K562 (cell line): ENCODE results near the gene KLHDC10. TPM values are rescaled to one million over a fixed set of nuclear protein-coding genes. Genes with fewer than 3 reads are reported as not detected.

ENCODE experiments used
- ARNT ChIP-seq, 2 experiments: fragments of 450-650 bp; IDR thresholded peaks; 2 replicates each; pipeline ENCODE4 v1.6.1; 2016; ENCODE audit warnings: mild to moderate bottlenecking in 1 of 2
- ASH1L ChIP-seq: fragments of 450-650 bp; IDR thresholded peaks from 2 replicates; pipeline ENCODE4 v1.6.1; 2018; ENCODE audit warnings: borderline replicate concordance, mild to moderate bottlenecking, low read depth; ENCODE audit not compliant: partially characterized antibody
- CEBPZ ChIP-seq: fragments of 150-350 bp; IDR thresholded peaks from 2 replicates; pipeline ENCODE4 v1.6.1; 2014; ENCODE audit warnings: low read depth, mild to moderate bottlenecking, low read length, borderline replicate concordance
- KLF10 ChIP-seq: fragments of 250-450 bp; sonication (Bioruptor Pico); IDR thresholded peaks from 2 replicates; pipeline ENCODE4 v1.6.1; 2021; ENCODE audit warnings: matching md5 sums
- MNT ChIP-seq, 2 experiments: fragments of 450-650 bp; conservative IDR thresholded peaks; 2 replicates each; pipeline ENCODE4 v1.6.1; 2017; ENCODE audit warnings: mild to moderate bottlenecking in 2 of 2, moderate library complexity in 2 of 2
- PCBP1 ChIP-seq: fragments of 200-400 bp; formaldehyde crosslinking; IDR thresholded peaks from 2 replicates; pipeline ENCODE4 v1.6.1; 2018; ENCODE audit warnings: mild to moderate bottlenecking, low read depth, low read length; ENCODE audit not compliant: poor library complexity, severe bottlenecking
- PKNOX1 ChIP-seq: fragments of 450-650 bp; IDR thresholded peaks from 2 replicates; pipeline ENCODE4 v1.6.1; 2016
- STAG1 ChIP-seq: sonication (generic); formaldehyde crosslinking; IDR thresholded peaks from 2 replicates; pipeline ENCODE4 v1.5.0; 2020; ENCODE audit warnings: missing genetic modification reagents, borderline replicate concordance
- TAF7 ChIP-seq: fragments of 450-650 bp; IDR thresholded peaks from 2 replicates; pipeline ENCODE4 v1.6.1; 2016; ENCODE audit warnings: missing genetic modification characterization, missing compliant biosample characterization
- ZBTB34 ChIP-seq: fragments of 250-450 bp; sonication (Bioruptor Pico); IDR thresholded peaks from 2 replicates; pipeline ENCODE4 v1.8.0; 2021; ENCODE audit warnings: mild to moderate bottlenecking, moderate library complexity
- ZNF121 ChIP-seq: sonication (generic); formaldehyde crosslinking; conservative IDR thresholded peaks from 2 replicates; pipeline ENCODE4 v1.8.0; 2022; ENCODE audit warnings: missing genetic modification reagents
- ZNF561 ChIP-seq: fragments of 450-650 bp; formaldehyde crosslinking; conservative IDR thresholded peaks from 2 replicates; pipeline ENCODE4 v1.4.0; 2020; ENCODE audit warnings: mild to moderate bottlenecking, moderate library complexity
- ZNF830 ChIP-seq: fragments of 250-450 bp; sonication (Bioruptor Pico); IDR thresholded peaks from 2 replicates; pipeline ENCODE4 v1.5.0; 2021; ENCODE audit warnings: mild to moderate bottlenecking
- polyA plus RNA-seq, 8 experiments: library from polyadenylated mRNA; depleted of rRNA in 4 of 8; stranded (reverse) in 5 of 8; unstranded in 3 of 8; fragments of >200 nt; fragmentation: Nextera tagmentation in 2 of 8; fragmentation: Illumina TruSeq in 1 of 8; extraction: Ambion mirVana in 2 of 8; extraction: Trizol in 1 of 8; gene quantifications; 2 replicates each; pipeline versions ENCODE4 v1.2.1 to v1.2.3, GENCODE V29; 2011 to 2014; ENCODE audit warnings: inconsistent platforms in 1 of 8, missing spikeins in 1 of 8
- total RNA-seq, 7 experiments: library from RNA; depleted of rRNA in 6 of 7; stranded (reverse); fragments of >200 nt in 6 of 7; fragmentation: Illumina TruSeq in 2 of 7; extraction: Trizol in 2 of 7; gene quantifications; 2 replicates each; pipeline versions ENCODE4 v1.2.1 to v1.2.3, GENCODE V29; 2011 to 2021; ENCODE audit warnings: low replicate concordance in 1 of 7
- TF ChIP-seq, protein P1 (sequence below), 3 experiments: fragments of 200-800 bp in 1 of 3; sonication (Bioruptor generic) in 1 of 3; sonication (generic) in 1 of 3; formaldehyde crosslinking in 1 of 3; IDR thresholded peaks; 2 replicates each; pipeline versions ENCODE4 v1.6.1 to v1.8.0; 2016 to 2022; ENCODE audit warnings: mild to moderate bottlenecking in 2 of 3, missing compliant biosample characterization in 2 of 3, missing genetic modification characterization in 2 of 3, missing genetic modification reagents in 1 of 3

Gene KLHDC10
- total and polyA plus RNA-seq, 9 of the 15 experiments (the other 6 are each of a cell fraction or from before 2014, with no cell fraction given), result 9.8 to 80.5 (median 31.4) TPM

GRCh38 chr7:130135208-130136205, 65.2 kb downstream of the KLHDC10 start (continued):
- TF ChIP-seq CEBPZ, result no peak
- no peak for TF ChIP-seq ZNF830 (CRISPR knock-in tag)
- peak; percentile 81 for TF ChIP-seq PKNOX1
- peak in 1 of 2 experiments; percentile 71; a peak in 1 of 4 replicates for TF ChIP-seq ARNT (IDR thresholded peaks at IDR 0.05)
- TF ChIP-seq ZBTB34 (CRISPR knock-in tag), result no peak
- TF ChIP-seq ZNF121 (CRISPR knock-in tag), result no peak
- TF ChIP-seq, protein P1, sequence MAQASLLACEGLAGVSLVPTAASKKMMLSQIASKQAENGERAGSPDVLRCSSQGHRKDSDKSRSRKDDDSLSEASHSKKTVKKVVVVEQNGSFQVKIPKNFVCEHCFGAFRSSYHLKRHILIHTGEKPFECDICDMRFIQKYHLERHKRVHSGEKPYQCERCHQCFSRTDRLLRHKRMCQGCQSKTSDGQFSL (CRISPR knock-in tag; IDR thresholded peaks at IDR 0.05), result peak; percentile 88
- TF ChIP-seq, protein P1 (tag; IDR thresholded peaks at IDR 0.05), result peak in 1 of 2 experiments; percentile 91; a peak in 2 of 4 replicates
- no peak for TF ChIP-seq ASH1L
- peak in 1 of 2 experiments; percentile 61; a peak in 1 of 4 replicates for TF ChIP-seq MNT (conservative IDR thresholded peaks at IDR 0.05)
- no peak for TF ChIP-seq STAG1 (CRISPR knock-in tag)
- no peak for TF ChIP-seq PCBP1
- TF ChIP-seq KLF10 (CRISPR knock-in tag), result no peak
- TF ChIP-seq TAF7, result no peak
- TF ChIP-seq ZNF561 (CRISPR knock-in tag), result no peak
